ENCODE data around the gene CWC22. TPM values are rescaled to one million over a fixed set of nuclear protein-coding genes. Genes with fewer than 3 reads are reported as not detected.

CWC22 gene
- total RNA-seq, 6 donors from 2014 or later: 9.5 to 31.5 (median 17.3) TPM

GRCh38 chr2:180046776-180047175 lies 39.7 kb upstream of the CWC22 start:
- no peak overlapping the region for H3K27ac ChIP-seq
- ATAC-seq (ENCODE audit: low FRiP score in 2 of 2) (no peak), DNase-seq (no peak)
- no peaks in the 10 kb centered on the region for H3K9me3 ChIP-seq
- no peak for TF ChIP-seq POLR2A (IDR thresholded peaks at IDR 0.05)
- no peak for TF ChIP-seq POLR2AphosphoS5 (IDR thresholded peaks at IDR 0.05)
- no peak for TF ChIP-seq CTCF (IDR thresholded peaks at IDR 0.05)
- no peak for TF ChIP-seq EP300 (IDR thresholded peaks at IDR 0.05)
- H3K4me3 ChIP-seq: no peak overlapping the region
- no peaks in the 10 kb centered on the region for H3K36me3 ChIP-seq
- H3K4me1 ChIP-seq: no peaks in the 10 kb centered on the region
- no peaks in the 10 kb centered on the region for H3K27me3 ChIP-seq

GRCh38 chr2:180046202-180046601 lies 39.1 kb upstream of the CWC22 start:
- Histone ChIP-seq H3K27ac (no peak overlapping the region), H3K4me1 (no peaks in the 10 kb centered on the region), H3K36me3 (no peaks in the 10 kb centered on the region), H3K9me3 (no peaks in the 10 kb centered on the region), H3K4me3 (no peak overlapping the region), H3K27me3 (no peaks in the 10 kb centered on the region)
- TF ChIP-seq EP300 (IDR thresholded peaks at IDR 0.05): no peak
- no peak for TF ChIP-seq POLR2AphosphoS5 (IDR thresholded peaks at IDR 0.05)
- TF ChIP-seq CTCF (IDR thresholded peaks at IDR 0.05): no peak
- no peak for TF ChIP-seq POLR2A (IDR thresholded peaks at IDR 0.05)
- no peak for ATAC-seq (ENCODE audit: low FRiP score in 2 of 2)
- WGBS, 2 donors: 90% methylated on average over 1 of the region's 1 CpG
- DNase-seq: no peak

DNA sequence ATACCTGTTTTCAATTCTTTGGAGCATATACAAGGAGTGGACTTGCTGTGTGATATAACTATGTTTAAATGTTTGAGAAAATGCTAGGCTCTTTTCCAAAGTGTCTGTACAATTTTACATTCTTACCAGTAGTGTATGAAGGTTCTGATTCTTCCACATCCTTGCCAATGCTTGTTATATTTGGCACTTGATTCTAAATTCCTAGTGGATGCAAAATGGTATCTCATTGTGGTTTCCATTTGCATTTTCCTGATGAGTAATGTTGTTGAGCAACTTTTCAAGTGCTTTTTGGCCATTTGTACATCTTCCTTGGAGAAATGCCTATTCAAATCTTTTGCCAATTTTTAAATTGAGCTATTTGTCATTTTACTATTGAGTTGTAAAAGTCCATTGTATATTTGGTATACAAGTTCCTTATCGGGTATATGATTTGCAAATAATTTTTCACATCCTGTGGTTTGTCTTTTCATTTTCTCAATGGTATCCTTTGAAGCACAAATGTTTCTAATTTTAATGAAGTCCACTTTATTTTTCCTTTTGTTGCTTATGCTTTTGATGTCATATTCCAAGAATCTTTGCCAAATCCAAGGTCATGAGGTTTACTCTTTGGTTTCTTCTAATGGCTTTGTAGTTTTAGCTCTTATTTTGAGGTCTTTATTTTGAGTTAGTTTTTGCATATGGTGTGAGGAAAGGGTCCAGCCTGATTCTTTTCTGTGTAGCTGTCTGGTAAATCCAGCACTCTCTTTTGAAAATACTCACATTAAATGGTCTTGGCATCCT lies 33.2 kb upstream of the CWC22 start:
- no peak for DNase-seq

DNA sequence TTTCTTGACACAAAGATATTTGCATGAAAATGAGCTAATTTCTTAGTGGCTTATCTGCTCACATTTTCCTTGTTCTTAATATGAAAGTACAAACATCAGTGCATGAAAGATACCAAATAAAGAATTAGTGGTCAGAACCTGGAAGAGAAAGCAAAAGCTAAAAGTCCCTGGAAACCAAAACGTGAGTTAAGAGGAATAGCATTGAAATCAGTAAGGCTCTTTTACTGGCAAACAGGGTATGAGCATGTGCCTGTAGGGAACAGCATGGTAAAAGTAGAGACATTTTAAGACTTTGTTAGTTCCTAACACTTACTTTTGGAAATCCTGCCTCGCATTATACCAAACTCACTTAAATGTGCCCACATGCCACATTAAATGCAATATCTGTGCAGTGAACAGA lies 31.9 kb upstream of the CWC22 start:
- TF ChIP-seq CTCF (IDR thresholded peaks at IDR 0.05) (no peak), EP300 (IDR thresholded peaks at IDR 0.05) (no peak), POLR2A (IDR thresholded peaks at IDR 0.05) (no peak), POLR2AphosphoS5 (IDR thresholded peaks at IDR 0.05) (no peak)
- H3K36me3 ChIP-seq: no peaks in the 10 kb centered on the region
- 73% methylated on average over 2 of the region's 2 CpGs for WGBS, 2 donors
- H3K27ac ChIP-seq: no peak overlapping the region
- H3K4me1 ChIP-seq: no peaks in the 10 kb centered on the region
- DNase-seq (no peak), ATAC-seq (ENCODE audit: low FRiP score in 2 of 2) (peak in 1 of 2 donors; percentile 79)
- H3K4me3 ChIP-seq: no peak overlapping the region
- no peaks in the 10 kb centered on the region for H3K27me3 ChIP-seq
- H3K9me3 ChIP-seq: no peaks in the 10 kb centered on the region

More for the DNA sequence above, 33.2 kb upstream of the CWC22 start:
- Histone ChIP-seq H3K9me3 (no peaks in the 10 kb centered on the region), H3K4me1 (no peaks in the 10 kb centered on the region), H3K27me3 (no peaks in the 10 kb centered on the region), H3K36me3 (no peaks in the 10 kb centered on the region), H3K27ac (no peak overlapping the region), H3K4me3 (no peak overlapping the region)
- peak in 1 of 2 donors; percentile 87 for ATAC-seq (ENCODE audit: low FRiP score in 2 of 2)
- TF ChIP-seq CTCF (IDR thresholded peaks at IDR 0.05): no peak
- no peak for TF ChIP-seq POLR2A (IDR thresholded peaks at IDR 0.05)
- no peak for TF ChIP-seq EP300 (IDR thresholded peaks at IDR 0.05)
- TF ChIP-seq POLR2AphosphoS5 (IDR thresholded peaks at IDR 0.05): no peak
- WGBS, 2 donors: 68 to 76% methylated on average over 1 of the region's 1 CpG
